ENCODE data around the gene CDH13. TPM values are rescaled to one million over a fixed set of nuclear protein-coding genes. Genes with fewer than 3 reads are reported as not detected.

Gene CDH13
- polyA plus RNA-seq, 1 experiment: 113 TPM

GRCh38 chr16:83682116-83682867 is 1055.5 kb downstream of the CDH13 start:
- TF ChIP-seq, protein P1, sequence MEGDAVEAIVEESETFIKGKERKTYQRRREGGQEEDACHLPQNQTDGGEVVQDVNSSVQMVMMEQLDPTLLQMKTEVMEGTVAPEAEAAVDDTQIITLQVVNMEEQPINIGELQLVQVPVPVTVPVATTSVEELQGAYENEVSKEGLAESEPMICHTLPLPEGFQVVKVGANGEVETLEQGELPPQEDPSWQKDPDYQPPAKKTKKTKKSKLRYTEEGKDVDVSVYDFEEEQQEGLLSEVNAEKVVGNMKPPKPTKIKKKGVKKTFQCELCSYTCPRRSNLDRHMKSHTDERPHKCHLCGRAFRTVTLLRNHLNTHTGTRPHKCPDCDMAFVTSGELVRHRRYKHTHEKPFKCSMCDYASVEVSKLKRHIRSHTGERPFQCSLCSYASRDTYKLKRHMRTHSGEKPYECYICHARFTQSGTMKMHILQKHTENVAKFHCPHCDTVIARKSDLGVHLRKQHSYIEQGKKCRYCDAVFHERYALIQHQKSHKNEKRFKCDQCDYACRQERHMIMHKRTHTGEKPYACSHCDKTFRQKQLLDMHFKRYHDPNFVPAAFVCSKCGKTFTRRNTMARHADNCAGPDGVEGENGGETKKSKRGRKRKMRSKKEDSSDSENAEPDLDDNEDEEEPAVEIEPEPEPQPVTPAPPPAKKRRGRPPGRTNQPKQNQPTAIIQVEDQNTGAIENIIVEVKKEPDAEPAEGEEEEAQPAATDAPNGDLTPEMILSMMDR (IDR thresholded peaks at IDR 0.05; ENCODE audit: insufficient read depth, low read depth, low read length): no peak
- CTCF ChIA-PET: no interaction called here
- Histone ChIP-seq H3K27me3 (ENCODE audit: control insufficient read depth, insufficient read depth, low read length) (no peaks in the 10 kb centered on the region), H3K4me3 (ENCODE audit: low read depth, low read length) (no peak overlapping the region), H3K36me3 (ENCODE audit: control insufficient read depth, insufficient read depth, low read length) (no peaks in the 10 kb centered on the region)
- no peak for DNase-seq (ENCODE audit: low read depth)
- POLR2A ChIA-PET: no interaction called here

DNA sequence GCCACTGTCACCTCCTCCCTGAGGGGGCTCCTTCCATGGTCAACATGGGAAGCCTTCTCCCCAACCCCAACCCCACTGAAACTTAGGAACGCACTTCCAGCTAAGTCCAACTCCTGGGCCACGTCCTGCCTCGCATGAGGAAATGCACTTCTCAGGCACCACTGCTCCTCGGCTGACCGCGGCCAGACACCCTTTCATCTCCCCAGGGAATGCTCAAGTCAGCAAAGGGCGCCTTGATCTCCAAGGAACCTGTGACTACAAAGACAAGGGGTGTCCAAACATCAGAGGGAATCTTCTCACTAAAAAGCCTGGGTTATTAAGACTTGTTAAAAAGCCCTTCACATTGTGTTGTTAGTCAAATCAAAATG is 1056.1 kb downstream of the CDH13 start:
- ChIA-PET POLR2A (no interaction called here), CTCF (interaction anchor here (0.6 kb wide), 1 partner anchor 128 kb away, joined by 3 read pairs; no protein-coding TSS in a partner anchor)
- no peaks in the 10 kb centered on the region for H3K27me3 ChIP-seq (ENCODE audit: control insufficient read depth, insufficient read depth, low read length)
- TF ChIP-seq, protein P1 (IDR thresholded peaks at IDR 0.05; ENCODE audit: insufficient read depth, low read depth, low read length): no peak
- H3K36me3 ChIP-seq (ENCODE audit: control insufficient read depth, insufficient read depth, low read length): no peaks in the 10 kb centered on the region
- no peak overlapping the region for H3K4me3 ChIP-seq (ENCODE audit: low read depth, low read length)
- DNase-seq (ENCODE audit: low read depth): no peak

- DNase-seq (ENCODE audit: low read depth): no peak
- TF ChIP-seq, protein P1 (IDR thresholded peaks at IDR 0.05; ENCODE audit: insufficient read depth, low read depth, low read length): no peak
- Histone ChIP-seq H3K4me3 (ENCODE audit: low read depth, low read length) (no peak overlapping the region), H3K36me3 (ENCODE audit: control insufficient read depth, insufficient read depth, low read length) (no peaks in the 10 kb centered on the region), H3K27me3 (ENCODE audit: control insufficient read depth, insufficient read depth, low read length) (no peaks in the 10 kb centered on the region)
- ChIA-PET CTCF (no interaction called here), POLR2A (no interaction called here)
Observed at GRCh38 chr16:83685615-83686165, 1058.9 kb downstream of the CDH13 start.

- POLR2A ChIA-PET: no interaction called here
Observed at GRCh38 chr16:83686726-83687125, 1060.0 kb downstream of the CDH13 start.

DNA sequence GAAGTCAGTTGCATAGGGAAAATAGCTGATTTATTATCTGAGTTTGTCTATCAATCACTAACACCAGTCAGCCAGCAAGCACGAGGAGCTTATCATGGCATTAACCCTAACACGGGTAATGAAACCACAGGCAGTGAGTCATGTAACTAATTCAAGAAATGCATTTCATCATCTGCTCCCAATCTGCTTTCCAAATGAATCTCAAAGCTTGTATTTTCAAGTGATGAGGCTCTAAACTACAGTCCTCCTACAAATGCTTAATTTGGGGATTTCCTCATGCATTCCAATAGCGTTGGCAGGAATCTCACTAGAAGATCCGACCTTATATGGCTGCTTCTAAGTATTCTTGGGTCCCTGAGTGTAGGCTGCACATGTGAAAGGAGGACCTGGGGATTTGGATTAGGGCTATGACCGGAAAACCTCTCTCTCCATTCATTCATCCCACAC is 1062.6 kb downstream of the CDH13 start:
- TF ChIP-seq, protein P1 (IDR thresholded peaks at IDR 0.05; ENCODE audit: insufficient read depth, low read depth, low read length): no peak
- ChIA-PET CTCF (no interaction called here), POLR2A (interaction anchor here (0.6 kb wide), 1 partner anchor 26 kb away, joined by 3 read pairs; no protein-coding TSS in a partner anchor)
- peak; percentile 95 for DNase-seq (ENCODE audit: low read depth)
- H3K4me3 ChIP-seq (ENCODE audit: low read depth, low read length): no peak overlapping the region
- H3K27me3 ChIP-seq (ENCODE audit: control insufficient read depth, insufficient read depth, low read length): no peaks in the 10 kb centered on the region
- H3K36me3 ChIP-seq (ENCODE audit: control insufficient read depth, insufficient read depth, low read length): no peaks in the 10 kb centered on the region

More at GRCh38 chr16:83686726-83687125, 1060.0 kb downstream of the CDH13 start:
- DNase-seq (ENCODE audit: low read depth): no peak
- Histone ChIP-seq H3K4me3 (ENCODE audit: low read depth, low read length) (no peak overlapping the region), H3K27me3 (ENCODE audit: control insufficient read depth, insufficient read depth, low read length) (no peaks in the 10 kb centered on the region), H3K36me3 (ENCODE audit: control insufficient read depth, insufficient read depth, low read length) (no peaks in the 10 kb centered on the region)
- CTCF ChIA-PET: no interaction called here
- TF ChIP-seq, protein P1 (IDR thresholded peaks at IDR 0.05; ENCODE audit: insufficient read depth, low read depth, low read length): no peak
